H1 (cell line): ENCODE data around the gene DDX43. TPM values are rescaled to one million over a fixed set of nuclear protein-coding genes. Genes with fewer than 3 reads are reported as not detected.

ENCODE experiments used
- HDAC2 ChIP-seq, 2 experiments: fragments of 300-600 bp in 1 of 2; sonication (generic) in 1 of 2; IDR thresholded peaks; 2 replicates each; pipeline ENCODE4 v1.6.1; 2011 to 2012; ENCODE audit warnings: low read depth in 2 of 2, low read length in 2 of 2, mild to moderate bottlenecking in 2 of 2, moderate library complexity in 2 of 2, borderline replicate concordance in 1 of 2, inconsistent platforms in 1 of 2
- JUND ChIP-seq: IDR thresholded peaks from 2 replicates; pipeline ENCODE4 v1.6.1; 2011; ENCODE audit warnings: mild to moderate bottlenecking, improper control_type of control experiment, low read length
- MAFK ChIP-seq: IDR thresholded peaks from 2 replicates; pipeline ENCODE4 v1.6.1; 2012; ENCODE audit warnings: low read depth, mild to moderate bottlenecking, improper control_type of control experiment, low read length
- PHF8 ChIP-seq: fragments of 200-600 bp; sonication (generic); conservative IDR thresholded peaks from 2 replicates; pipeline ENCODE4 v1.7.1; 2012; ENCODE audit warnings: low read depth, mild to moderate bottlenecking, inconsistent platforms, low read length, moderate library complexity
- POLR2A ChIP-seq, 2 experiments: IDR thresholded peaks; 1 replicate in 1 of 2; 2 replicates in 1 of 2; pipeline ENCODE4 v1.6.1; 2011; ENCODE audit warnings: low read depth in 2 of 2, low read length in 2 of 2, mild to moderate bottlenecking in 2 of 2; ENCODE audit errors: control extremely low read depth in 1 of 2
- POLR2AphosphoS5 ChIP-seq: IDR thresholded peaks from 2 replicates; pipeline ENCODE4 v1.6.1; 2011; ENCODE audit warnings: low read depth, low read length
- TAF7 ChIP-seq: optimal IDR thresholded peaks from 2 replicates; pipeline ENCODE3; 2011; ENCODE audit warnings: low read depth, mild to moderate bottlenecking, inconsistent platforms, low read length, moderate library complexity, borderline replicate concordance
- TCF12 ChIP-seq: IDR thresholded peaks from 2 replicates; pipeline ENCODE4 v1.6.1; 2011; ENCODE audit warnings: low read depth, mild to moderate bottlenecking, low read length
- polyA plus RNA-seq, 7 experiments: library from polyadenylated mRNA; depleted of rRNA in 3 of 7; stranded (reverse) in 5 of 7; unstranded in 2 of 7; fragments of >200 nt in 5 of 7; fragments of 200-250 nt in 2 of 7; gene quantifications; 1 replicate in 5 of 7; 2 replicates in 1 of 7; 4 replicates in 1 of 7; pipeline versions ENCODE4 v1.2.1 to v1.2.3, GENCODE V29; 2011 to 2013; ENCODE audit warnings: missing spikeins in 2 of 7, mixed read lengths in 2 of 7
- total RNA-seq: library from RNA; stranded (reverse); fragmentation: NEBNext Ultra II Directional; extraction: Animal tissue kit (Norgen Biotek cat#: 25700); gene quantifications from 2 replicates; pipeline ENCODE4 v1.2.1, GENCODE V29; 2021
- TF ChIP-seq, protein P1 (sequence below): fragments of 300-600 bp; sonication (generic); IDR thresholded peaks from 2 replicates; pipeline ENCODE4 v1.7.1; 2012; ENCODE audit warnings: low read length, moderate library complexity, mild to moderate bottlenecking, inconsistent platforms; ENCODE audit not compliant: insufficient replicate concordance

Gene DDX43
- total and polyA plus RNA-seq, 2 of the 8 experiments (the other 6 are each of a cell fraction or from before 2014, with no cell fraction given): 0.05 TPM; not detected in 1

- TF ChIP-seq, protein P1, sequence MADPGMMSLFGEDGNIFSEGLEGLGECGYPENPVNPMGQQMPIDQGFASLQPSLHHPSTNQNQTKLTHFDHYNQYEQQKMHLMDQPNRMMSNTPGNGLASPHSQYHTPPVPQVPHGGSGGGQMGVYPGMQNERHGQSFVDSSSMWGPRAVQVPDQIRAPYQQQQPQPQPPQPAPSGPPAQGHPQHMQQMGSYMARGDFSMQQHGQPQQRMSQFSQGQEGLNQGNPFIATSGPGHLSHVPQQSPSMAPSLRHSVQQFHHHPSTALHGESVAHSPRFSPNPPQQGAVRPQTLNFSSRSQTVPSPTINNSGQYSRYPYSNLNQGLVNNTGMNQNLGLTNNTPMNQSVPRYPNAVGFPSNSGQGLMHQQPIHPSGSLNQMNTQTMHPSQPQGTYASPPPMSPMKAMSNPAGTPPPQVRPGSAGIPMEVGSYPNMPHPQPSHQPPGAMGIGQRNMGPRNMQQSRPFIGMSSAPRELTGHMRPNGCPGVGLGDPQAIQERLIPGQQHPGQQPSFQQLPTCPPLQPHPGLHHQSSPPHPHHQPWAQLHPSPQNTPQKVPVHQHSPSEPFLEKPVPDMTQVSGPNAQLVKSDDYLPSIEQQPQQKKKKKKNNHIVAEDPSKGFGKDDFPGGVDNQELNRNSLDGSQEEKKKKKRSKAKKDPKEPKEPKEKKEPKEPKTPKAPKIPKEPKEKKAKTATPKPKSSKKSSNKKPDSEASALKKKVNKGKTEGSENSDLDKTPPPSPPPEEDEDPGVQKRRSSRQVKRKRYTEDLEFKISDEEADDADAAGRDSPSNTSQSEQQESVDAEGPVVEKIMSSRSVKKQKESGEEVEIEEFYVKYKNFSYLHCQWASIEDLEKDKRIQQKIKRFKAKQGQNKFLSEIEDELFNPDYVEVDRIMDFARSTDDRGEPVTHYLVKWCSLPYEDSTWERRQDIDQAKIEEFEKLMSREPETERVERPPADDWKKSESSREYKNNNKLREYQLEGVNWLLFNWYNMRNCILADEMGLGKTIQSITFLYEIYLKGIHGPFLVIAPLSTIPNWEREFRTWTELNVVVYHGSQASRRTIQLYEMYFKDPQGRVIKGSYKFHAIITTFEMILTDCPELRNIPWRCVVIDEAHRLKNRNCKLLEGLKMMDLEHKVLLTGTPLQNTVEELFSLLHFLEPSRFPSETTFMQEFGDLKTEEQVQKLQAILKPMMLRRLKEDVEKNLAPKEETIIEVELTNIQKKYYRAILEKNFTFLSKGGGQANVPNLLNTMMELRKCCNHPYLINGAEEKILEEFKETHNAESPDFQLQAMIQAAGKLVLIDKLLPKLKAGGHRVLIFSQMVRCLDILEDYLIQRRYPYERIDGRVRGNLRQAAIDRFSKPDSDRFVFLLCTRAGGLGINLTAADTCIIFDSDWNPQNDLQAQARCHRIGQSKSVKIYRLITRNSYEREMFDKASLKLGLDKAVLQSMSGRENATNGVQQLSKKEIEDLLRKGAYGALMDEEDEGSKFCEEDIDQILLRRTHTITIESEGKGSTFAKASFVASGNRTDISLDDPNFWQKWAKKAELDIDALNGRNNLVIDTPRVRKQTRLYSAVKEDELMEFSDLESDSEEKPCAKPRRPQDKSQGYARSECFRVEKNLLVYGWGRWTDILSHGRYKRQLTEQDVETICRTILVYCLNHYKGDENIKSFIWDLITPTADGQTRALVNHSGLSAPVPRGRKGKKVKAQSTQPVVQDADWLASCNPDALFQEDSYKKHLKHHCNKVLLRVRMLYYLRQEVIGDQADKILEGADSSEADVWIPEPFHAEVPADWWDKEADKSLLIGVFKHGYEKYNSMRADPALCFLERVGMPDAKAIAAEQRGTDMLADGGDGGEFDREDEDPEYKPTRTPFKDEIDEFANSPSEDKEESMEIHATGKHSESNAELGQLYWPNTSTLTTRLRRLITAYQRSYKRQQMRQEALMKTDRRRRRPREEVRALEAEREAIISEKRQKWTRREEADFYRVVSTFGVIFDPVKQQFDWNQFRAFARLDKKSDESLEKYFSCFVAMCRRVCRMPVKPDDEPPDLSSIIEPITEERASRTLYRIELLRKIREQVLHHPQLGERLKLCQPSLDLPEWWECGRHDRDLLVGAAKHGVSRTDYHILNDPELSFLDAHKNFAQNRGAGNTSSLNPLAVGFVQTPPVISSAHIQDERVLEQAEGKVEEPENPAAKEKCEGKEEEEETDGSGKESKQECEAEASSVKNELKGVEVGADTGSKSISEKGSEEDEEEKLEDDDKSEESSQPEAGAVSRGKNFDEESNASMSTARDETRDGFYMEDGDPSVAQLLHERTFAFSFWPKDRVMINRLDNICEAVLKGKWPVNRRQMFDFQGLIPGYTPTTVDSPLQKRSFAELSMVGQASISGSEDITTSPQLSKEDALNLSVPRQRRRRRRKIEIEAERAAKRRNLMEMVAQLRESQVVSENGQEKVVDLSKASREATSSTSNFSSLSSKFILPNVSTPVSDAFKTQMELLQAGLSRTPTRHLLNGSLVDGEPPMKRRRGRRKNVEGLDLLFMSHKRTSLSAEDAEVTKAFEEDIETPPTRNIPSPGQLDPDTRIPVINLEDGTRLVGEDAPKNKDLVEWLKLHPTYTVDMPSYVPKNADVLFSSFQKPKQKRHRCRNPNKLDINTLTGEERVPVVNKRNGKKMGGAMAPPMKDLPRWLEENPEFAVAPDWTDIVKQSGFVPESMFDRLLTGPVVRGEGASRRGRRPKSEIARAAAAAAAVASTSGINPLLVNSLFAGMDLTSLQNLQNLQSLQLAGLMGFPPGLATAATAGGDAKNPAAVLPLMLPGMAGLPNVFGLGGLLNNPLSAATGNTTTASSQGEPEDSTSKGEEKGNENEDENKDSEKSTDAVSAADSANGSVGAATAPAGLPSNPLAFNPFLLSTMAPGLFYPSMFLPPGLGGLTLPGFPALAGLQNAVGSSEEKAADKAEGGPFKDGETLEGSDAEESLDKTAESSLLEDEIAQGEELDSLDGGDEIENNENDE: no peak
- TF ChIP-seq TAF7 (peak; percentile 29), TCF12 (0 out of 2 replicates have a peak, but pooled peaks have one; percentile 16), HDAC2 (IDR thresholded peaks at IDR 0.05; ENCODE audit: borderline replicate concordance in 1 of 2, low read depth in 2 of 2, low read length in 2 of 2) (0 out of 4 replicates have a peak, but pooled peaks of 1 of the 2 experiments have one; percentile 33), MAFK (no peak), PHF8 (peak; percentile 54), POLR2AphosphoS5 (peak; percentile 41; the same call in 1 of the 2 replicates), POLR2A (IDR thresholded peaks at IDR 0.05; ENCODE audit: control extremely low read depth in 1 of 2, low read depth in 2 of 2, low read length in 2 of 2) (peak in 1 of 2 experiments; percentile 74; a peak in 1 of 3 replicates), JUND (peak; percentile 52; the same call in 1 of the 2 replicates)
These were observed 5.7 kb upstream of the DDX43 start (continued) for GRCh38 chr6:73388800-73389512.
